ENCODE data around the gene PTH2R.
"Not testable (repeated sequence)": the region's sequence is repeated elsewhere in the genome, so short reads cannot be mapped to it uniquely, and the experiment has no call there.

The PTH2R gene

GRCh38 chr2:208406474-208407451, at the start of gene PTH2R:
PTH2R (plus strand) TSS chr2:208406792; CDS start chr2:208407044, 252 bp downstream.
- no peak for DNase-seq

- DNase-seq, result no peak
These were observed 49.6 kb upstream of the PTH2R start for GRCh38 chr2:208356846-208357574.

- DNase-seq, result no peak
These were observed 47.6 kb upstream of the PTH2R start for GRCh38 chr2:208358758-208359631.

GRCh38 chr2:208359632-208359986, 47.0 kb upstream of the PTH2R start:
- DNase-seq, result no peak

GRCh38 chr2:208360259-208361076, 46.1 kb upstream of the PTH2R start:
- no peak for DNase-seq

- no peak for DNase-seq
These were observed 45.5 kb upstream of the PTH2R start for GRCh38 chr2:208361077-208361441.

GRCh38 chr2:208363485-208363884, 43.1 kb upstream of the PTH2R start:
- DNase-seq, result no peak

GRCh38 chr2:208366215-208367127, 40.1 kb upstream of the PTH2R start:
- DNase-seq, result no peak

- DNase-seq, result no peak
These were observed 37.5 kb upstream of the PTH2R start for GRCh38 chr2:208369091-208369490.

GRCh38 chr2:208370881-208371633, 35.5 kb upstream of the PTH2R start:
- DNase-seq, result no peak

- no peak for DNase-seq
These were observed 35.0 kb upstream of the PTH2R start for GRCh38 chr2:208371634-208371935.

GRCh38 chr2:208373460-208374089, 33.0 kb upstream of the PTH2R start:
- DNase-seq, result no peak

GRCh38 chr2:208375491-208376068, 31.0 kb upstream of the PTH2R start:
- DNase-seq, result no peak

GRCh38 chr2:208377344-208377860, 29.2 kb upstream of the PTH2R start:
- DNase-seq, result not testable (repeated sequence)

GRCh38 chr2:208379192-208379591, 27.4 kb upstream of the PTH2R start:
- no peak for DNase-seq

GRCh38 chr2:208384637-208385036, 22.0 kb upstream of the PTH2R start:
- DNase-seq, result no peak

- DNase-seq, result no peak
These were observed 20.1 kb upstream of the PTH2R start for GRCh38 chr2:208386541-208386940.

GRCh38 chr2:208389940-208390339, 16.7 kb upstream of the PTH2R start:
- DNase-seq, result no peak

- DNase-seq, result no peak
These were observed 14.3 kb upstream of the PTH2R start for GRCh38 chr2:208392300-208392699.
